ENCODE results near the gene EMP1.

- TF ChIP-seq CREB1 (CRISPR knock-in tag; IDR thresholded peaks at IDR 0.05; ENCODE audit: low read depth) = no peak
- TF ChIP-seq CTCF (conservative IDR thresholded peaks at IDR 0.05; ENCODE audit: low read depth in 2 of 2) = no peak
- no peak for TF ChIP-seq EZH2phosphoT487 (IDR thresholded peaks at IDR 0.05; ENCODE audit: unreplicated experiment)
- TF ChIP-seq POLR2AphosphoS5 (IDR thresholded peaks at IDR 0.05; ENCODE audit: low read depth) = no peak
Observed at GRCh38 chr12:13187399-13187798, 9.1 kb upstream of the EMP1 start.

Measured in GM23338 (cell line).